ENCODE results near the gene MOB3B.

- TF ChIP-seq CEBPB (IDR thresholded peaks at IDR 0.05; ENCODE audit: borderline replicate concordance in 1 of 2, low read depth in 2 of 2, low read length in 2 of 2): no peak
- TF ChIP-seq ZNF274 (IDR thresholded peaks at IDR 0.05; ENCODE audit: insufficient read depth, insufficient read length): no peak
- no peak for TF ChIP-seq CTCF (IDR thresholded peaks at IDR 0.05 in 2 of 3, conservative IDR thresholded peaks at IDR 0.05 in 1 of 3; ENCODE audit: control insufficient read depth in 2 of 3, extremely low read depth in 1 of 3, insufficient read depth in 1 of 3, low read depth in 3 of 3, low read length in 3 of 3)
- TF ChIP-seq ZSCAN29 (IDR thresholded peaks at IDR 0.05): no peak
- no peak for TF ChIP-seq ETV6 (conservative IDR thresholded peaks at IDR 0.05 in 1 of 2, IDR thresholded peaks at IDR 0.05 in 1 of 2; ENCODE audit: borderline replicate concordance in 1 of 2, low read depth in 1 of 2)
- no peak for TF ChIP-seq TCF7 (IDR thresholded peaks at IDR 0.05; ENCODE audit: borderline replicate concordance)
- no peak for TF ChIP-seq ZBTB33 (IDR thresholded peaks at IDR 0.05)
- no peak for TF ChIP-seq JUND (IDR thresholded peaks at IDR 0.05; ENCODE audit: low read depth, low read length)
- no peak for TF ChIP-seq ZZZ3 (IDR thresholded peaks at IDR 0.05; ENCODE audit: control insufficient read depth, insufficient read length, low read depth)
- no peak for TF ChIP-seq CHD2 (IDR thresholded peaks at IDR 0.05; ENCODE audit: borderline replicate concordance, low read depth, low read length)
Observed at GRCh38 chr9:27402626-27403025, 127.0 kb downstream of the MOB3B start.

Measured in GM12878 (cell line).